ENCODE measurements around the gene TEX11.
"Not testable (repeated sequence)": the region's sequence is repeated elsewhere in the genome, so short reads cannot be mapped to it uniquely, and the experiment has no call there.

TEX11 gene

GRCh38 chrX:70754169-70754848, 154.2 kb downstream of the TEX11 start:
- DNase-seq = no peak

- DNase-seq = not testable (repeated sequence)
Observed at GRCh38 chrX:70733774-70734173, 174.7 kb downstream of the TEX11 start.

DNA sequence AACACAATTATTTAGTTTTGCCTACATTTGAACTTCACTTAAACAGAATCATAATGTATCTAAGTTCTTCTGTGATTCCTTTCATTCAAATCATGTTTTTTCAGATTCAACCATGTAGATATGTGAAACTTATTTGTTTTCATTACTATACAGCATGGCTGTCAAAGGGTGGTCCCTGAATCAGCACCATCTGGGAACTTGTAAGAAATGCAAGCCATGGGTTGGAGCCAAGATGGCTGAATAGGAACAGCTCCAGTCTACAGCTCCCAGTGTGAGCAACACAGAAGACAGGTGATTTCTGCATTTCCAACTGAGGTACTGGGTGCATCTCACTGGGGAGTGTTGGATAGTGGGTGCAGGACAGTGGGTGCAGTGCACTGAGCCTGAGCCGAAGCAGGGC, 180.6 kb downstream of the TEX11 start:
- DNase-seq = not testable (repeated sequence)

DNA sequence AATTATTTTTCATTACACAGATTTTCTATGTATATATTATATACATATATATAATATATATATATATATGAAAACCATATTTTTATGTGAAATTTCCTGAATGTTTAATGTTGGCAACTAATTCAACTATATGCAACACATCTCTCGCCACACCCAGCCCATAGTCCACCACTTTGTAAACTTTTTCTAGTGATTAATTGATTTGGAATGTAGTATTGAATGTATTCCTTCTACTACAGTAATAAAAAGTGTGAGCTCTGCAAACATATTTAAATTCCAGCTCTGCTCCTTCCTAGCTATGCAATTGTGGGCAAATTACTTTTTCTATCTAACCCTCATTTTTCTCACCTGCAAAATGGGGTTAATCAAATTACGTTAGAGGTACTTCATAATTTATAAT, 187.8 kb downstream of the TEX11 start:
- DNase-seq = no peak

DNA sequence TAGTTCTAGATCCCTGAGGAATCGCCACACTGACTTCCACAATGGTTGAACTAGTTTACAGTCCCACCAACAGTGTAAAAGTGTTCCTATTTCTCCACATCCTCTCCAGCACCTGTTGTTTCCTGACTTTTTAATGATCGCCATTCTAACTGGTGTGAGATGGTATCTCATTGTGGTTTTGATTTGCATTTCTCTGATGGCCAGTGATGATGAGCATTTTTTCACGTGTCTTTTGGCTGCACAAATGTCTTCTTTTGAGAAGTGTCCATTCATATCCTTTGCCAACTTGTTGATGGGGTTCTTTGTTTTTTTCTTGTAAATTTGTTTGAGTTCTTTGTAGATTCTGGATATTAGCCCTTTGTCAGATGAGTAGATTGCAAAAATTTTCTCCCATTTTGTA, 197.2 kb downstream of the TEX11 start:
- DNase-seq = not testable (repeated sequence)

GRCh38 chrX:70694339-70695122, 214.0 kb downstream of the TEX11 start:
- DNase-seq = no peak

GRCh38 chrX:70679455-70679854, 229.1 kb downstream of the TEX11 start:
- DNase-seq = not testable (repeated sequence)

DNA sequence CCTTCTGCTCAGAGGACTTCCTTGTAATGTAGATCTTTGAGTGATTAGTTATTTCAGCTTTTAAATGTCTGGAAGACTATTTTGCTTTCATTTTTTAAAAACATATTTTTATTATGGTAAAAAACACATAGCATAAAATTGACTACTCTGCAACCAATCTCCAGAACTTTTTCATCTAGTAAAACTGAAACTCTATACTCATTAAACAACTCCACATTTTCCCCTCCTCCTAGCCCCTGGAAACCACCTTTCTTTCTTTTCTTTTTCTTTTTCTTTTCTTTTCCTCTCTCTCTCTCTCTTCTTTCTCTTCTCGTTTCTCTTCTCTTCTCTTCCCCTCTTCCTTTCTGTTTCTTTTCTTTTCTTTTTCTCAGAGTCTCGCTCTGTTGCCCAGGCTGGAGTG, 233.2 kb downstream of the TEX11 start:
- no peak for DNase-seq

DNA sequence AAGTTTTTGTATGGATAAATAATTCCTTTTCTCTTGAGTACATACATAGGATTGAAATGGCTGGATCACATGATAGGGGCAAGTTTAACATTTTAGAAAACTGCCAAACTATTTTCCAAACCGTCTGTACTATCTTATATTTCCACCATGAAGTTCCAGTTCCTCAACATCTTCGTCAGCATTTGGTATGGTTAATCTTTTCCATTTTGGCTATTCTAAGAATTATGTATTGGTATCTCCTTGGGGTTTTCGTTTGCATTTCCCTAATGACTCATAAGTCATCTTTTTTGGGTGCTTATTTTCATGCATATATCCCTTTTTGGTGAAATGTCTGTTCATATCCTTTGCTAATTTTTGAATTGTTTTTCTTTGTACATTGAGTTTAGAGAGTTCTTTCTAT, 236.2 kb downstream of the TEX11 start:
- DNase-seq = no peak

GRCh38 chrX:70669120-70669519, 239.4 kb downstream of the TEX11 start:
- no peak for DNase-seq

- peak; percentile 2 for DNase-seq
Observed at GRCh38 chrX:70664726-70665125, 243.8 kb downstream of the TEX11 start.

DNA sequence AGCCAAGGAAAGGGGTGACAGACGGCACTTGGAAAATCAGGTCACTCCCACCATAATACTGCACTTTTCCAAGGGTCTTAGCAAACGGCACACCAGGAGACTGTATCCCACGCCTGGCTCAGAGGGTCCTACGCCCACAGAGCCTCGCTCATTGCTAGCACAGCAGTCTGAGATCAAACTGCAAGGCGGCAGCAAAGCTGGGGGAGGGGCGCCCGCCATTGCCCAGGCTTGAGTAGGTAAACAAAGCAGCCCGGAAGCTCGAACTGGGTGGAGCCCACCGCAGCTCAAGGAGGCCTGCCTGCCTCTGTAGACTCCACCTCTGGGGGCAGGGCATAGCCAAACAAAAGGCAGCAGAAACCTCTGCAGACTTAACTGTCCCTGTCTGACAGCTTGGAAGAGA, 247.4 kb downstream of the TEX11 start:
- DNase-seq = not testable (repeated sequence)

DNA sequence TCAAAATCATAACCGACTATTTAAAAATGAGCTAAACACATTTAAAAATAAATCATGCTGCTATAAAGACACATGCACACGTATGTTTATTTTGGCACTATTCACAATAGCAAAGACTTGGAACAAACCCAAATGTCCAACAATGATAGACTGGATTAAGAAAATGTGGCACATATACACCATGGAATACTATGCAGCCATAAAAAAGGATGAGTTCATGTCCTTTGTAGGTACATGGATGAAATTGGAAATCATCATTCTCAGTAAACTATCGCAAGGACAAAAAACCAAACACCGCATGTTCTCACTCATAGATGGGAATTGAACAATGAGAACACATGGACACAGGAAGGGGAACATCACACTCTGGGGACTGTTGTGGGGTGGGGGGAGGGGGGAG, 251.0 kb downstream of the TEX11 start:
- not testable (repeated sequence) for DNase-seq

DNA sequence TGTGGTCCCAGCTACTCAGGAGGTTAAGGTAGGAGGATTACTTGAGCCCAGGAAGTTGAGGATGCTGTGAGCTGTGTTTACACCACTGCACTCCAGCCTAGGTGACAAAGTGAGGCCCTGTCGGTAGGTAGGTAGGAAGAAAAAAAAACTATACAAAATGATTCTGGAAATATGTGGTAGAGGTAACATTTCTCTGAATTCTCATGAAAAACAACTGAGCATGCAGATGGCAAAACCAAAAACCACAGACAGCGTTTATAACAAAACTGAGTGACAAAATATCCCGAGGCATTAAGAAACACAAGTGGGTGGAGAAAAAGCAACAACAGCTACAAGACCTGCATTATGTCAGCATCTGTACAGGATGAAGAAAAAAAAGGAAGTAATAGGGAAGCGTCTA, 252.2 kb downstream of the TEX11 start:
- DNase-seq = no peak

GRCh38 chrX:70647910-70648309, 260.6 kb downstream of the TEX11 start:
- not testable (repeated sequence) for DNase-seq

- no peak for DNase-seq
Observed at GRCh38 chrX:70636218-70636617, 272.3 kb downstream of the TEX11 start.

GRCh38 chrX:70635669-70636068, 272.8 kb downstream of the TEX11 start:
- no peak for DNase-seq

GRCh38 chrX:70635227-70635626, 273.3 kb downstream of the TEX11 start:
- DNase-seq = no peak

DNA sequence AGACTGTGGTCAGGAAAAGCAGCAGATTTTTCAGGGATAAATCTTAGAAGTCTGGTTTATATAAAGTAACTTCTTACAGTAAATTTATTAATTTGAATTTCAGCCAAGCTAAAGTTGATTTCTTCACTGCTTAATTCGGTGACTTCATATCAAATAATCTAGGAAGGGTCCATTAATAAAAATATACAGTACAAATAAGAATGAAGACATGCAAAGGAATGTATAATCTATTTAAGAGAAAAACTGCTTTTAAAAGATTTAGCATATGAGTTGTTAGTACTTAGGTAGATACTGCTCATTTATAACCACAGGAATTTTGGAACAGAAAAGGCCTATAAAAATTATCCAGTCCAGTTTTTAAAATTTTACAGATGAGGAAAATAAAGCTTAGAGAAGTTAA, 286.8 kb downstream of the TEX11 start:
- no peak for DNase-seq

- DNase-seq = no peak
Observed at GRCh38 chrX:70618467-70618866, 290.0 kb downstream of the TEX11 start.

DNA sequence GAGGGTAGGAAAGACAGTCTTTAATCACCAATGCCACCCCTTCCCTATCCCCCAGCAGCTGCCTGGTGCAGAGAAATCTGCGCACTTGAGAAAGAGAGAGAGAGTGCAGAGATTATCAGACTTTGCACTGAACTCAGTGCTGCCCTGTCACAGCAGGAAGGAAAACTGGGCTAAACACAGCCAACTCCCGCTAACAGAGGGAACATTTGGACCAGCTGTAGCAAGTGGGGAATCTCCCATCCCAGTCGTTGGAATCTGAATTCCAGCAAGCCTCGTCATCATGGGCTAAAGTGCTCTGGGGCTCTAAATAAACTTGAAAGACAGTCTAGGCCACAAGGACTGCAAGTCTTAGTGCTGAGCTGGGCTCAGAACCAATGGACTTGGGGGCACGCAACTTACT, 295.2 kb downstream of the TEX11 start:
- DNase-seq = peak; percentile 2

- no peak for DNase-seq
Observed at GRCh38 chrX:70605352-70605751, 303.2 kb downstream of the TEX11 start.

- peak; percentile 56 for DNase-seq
Observed at GRCh38 chrX:70592091-70592490, 316.4 kb downstream of the TEX11 start.

DNA sequence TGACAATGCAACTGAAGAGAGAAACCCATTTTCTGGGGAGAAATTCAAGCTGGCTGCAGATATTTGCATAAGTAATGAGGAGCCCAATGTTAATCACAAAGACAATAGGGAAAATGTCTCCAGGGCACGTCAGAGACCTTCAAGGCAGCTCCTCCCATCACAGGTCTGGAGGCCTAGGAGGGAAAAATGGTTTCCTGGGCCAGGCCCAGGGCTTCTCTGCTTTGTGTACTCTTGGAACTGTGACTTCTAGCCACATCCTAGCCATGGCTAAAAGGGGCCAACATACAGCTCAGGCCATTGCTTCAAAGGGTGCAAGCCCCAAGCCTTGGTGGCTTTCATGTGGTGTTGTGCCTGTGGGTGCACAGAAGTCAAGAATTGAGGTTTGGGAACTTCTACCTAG, 321.4 kb downstream of the TEX11 start:
- not testable (repeated sequence) for DNase-seq

GRCh38 chrX:70577442-70577841, 331.1 kb downstream of the TEX11 start:
- DNase-seq = no peak
